A549 treated with dexamethasone at 1 μM for 4 hours (cell line): ENCODE measurements around the gene ATP8B2. TPM values are rescaled to one million over a fixed set of nuclear protein-coding genes. Genes with fewer than 3 reads are reported as not detected.

Experiments
- total RNA-seq: library from RNA; stranded (reverse); fragments of 200-300 nt; extraction: Qiagen RNA extraction; gene quantifications from 5 replicates; pipeline ENCODE4 v1.2.3, GENCODE V29; 2022

The ATP8B2 gene, protein sequence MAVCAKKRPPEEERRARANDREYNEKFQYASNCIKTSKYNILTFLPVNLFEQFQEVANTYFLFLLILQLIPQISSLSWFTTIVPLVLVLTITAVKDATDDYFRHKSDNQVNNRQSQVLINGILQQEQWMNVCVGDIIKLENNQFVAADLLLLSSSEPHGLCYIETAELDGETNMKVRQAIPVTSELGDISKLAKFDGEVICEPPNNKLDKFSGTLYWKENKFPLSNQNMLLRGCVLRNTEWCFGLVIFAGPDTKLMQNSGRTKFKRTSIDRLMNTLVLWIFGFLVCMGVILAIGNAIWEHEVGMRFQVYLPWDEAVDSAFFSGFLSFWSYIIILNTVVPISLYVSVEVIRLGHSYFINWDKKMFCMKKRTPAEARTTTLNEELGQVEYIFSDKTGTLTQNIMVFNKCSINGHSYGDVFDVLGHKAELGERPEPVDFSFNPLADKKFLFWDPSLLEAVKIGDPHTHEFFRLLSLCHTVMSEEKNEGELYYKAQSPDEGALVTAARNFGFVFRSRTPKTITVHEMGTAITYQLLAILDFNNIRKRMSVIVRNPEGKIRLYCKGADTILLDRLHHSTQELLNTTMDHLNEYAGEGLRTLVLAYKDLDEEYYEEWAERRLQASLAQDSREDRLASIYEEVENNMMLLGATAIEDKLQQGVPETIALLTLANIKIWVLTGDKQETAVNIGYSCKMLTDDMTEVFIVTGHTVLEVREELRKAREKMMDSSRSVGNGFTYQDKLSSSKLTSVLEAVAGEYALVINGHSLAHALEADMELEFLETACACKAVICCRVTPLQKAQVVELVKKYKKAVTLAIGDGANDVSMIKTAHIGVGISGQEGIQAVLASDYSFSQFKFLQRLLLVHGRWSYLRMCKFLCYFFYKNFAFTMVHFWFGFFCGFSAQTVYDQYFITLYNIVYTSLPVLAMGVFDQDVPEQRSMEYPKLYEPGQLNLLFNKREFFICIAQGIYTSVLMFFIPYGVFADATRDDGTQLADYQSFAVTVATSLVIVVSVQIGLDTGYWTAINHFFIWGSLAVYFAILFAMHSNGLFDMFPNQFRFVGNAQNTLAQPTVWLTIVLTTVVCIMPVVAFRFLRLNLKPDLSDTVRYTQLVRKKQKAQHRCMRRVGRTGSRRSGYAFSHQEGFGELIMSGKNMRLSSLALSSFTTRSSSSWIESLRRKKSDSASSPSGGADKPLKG
- 24.1 to 38.5 TPM (median 34.8 TPM) in 5 replicates for total RNA-seq

GRCh38 chr1:154324669-154325582 lies at the start of gene ATP8B2:
ATP8B2 (plus strand) TSS chr1:154325525; CDS start chr1:154328142, 2,617 bp downstream.

DNA sequence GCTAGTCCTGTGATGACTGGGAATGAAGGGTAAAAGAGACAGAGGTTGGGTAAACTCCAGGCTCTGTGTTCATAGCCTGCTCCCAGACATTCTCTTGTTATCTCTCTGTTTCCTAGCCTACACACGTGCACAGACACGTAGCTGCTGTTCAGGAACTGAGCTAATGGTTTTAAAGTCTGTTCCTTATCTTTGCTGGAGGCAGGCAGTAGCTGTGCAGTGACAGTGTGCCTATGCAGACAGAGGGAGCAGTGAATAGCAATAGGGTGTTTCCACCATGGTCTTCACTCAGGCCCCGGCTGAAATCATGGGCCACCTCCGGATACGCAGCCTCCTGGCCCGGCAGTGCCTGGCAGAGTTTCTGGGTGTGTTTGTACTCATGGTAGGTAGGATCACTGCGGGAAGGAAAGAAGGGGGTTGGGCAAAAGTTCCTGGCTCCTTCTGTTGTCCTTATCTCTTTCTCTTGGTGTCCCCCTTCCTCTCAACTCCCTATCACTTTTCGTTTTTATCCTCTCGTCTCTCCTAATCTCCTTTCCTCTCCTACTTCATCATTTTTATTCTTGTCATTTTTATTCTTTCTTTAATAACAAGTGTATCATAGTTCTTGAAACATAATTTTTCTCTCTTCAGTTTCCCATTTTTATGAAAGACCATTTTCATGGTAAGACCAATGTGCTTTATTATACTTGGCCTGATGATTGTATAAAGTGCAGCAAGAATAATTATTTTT lies 4.3 kb upstream of the ATP8B2 start, which contains the start of gene AQP10:
Gene AQP10 (plus strand): TSS at position 212 of the 727 bp plus-strand sequence. CDS start 63 bp downstream, at position 275.

Other genes with a start within 250 kb of the ATP8B2 start
- gene NUP210L, start 170.5 kb upstream of the ATP8B2 start, total RNA-seq, result 0.02 to 0.06 TPM in 2 of 5 replicates, not detected in the others
- 480 to 593 TPM (median 541 TPM) in 5 replicates for gene TPM3, start 133.4 kb upstream of the ATP8B2 start, total RNA-seq
- gene CFAP141, start 119.2 kb upstream of the ATP8B2 start, total RNA-seq, result 0.34 TPM in 1 of 5 replicates, not detected in the others
- gene UBAP2L, start 104.6 kb upstream of the ATP8B2 start, total RNA-seq, result 91.5 to 130 TPM (median 125 TPM) in 5 replicates
- 94.7 to 110 TPM (median 97.8 TPM) in 5 replicates for gene HAX1, start 52.9 kb upstream of the ATP8B2 start, total RNA-seq
- not detected in 5 replicates for gene AQP10, start 4.4 kb upstream of the ATP8B2 start, total RNA-seq
- 18.6 to 29.4 TPM (median 27.5 TPM) in 5 replicates for gene IL6R, start 79.8 kb downstream of the ATP8B2 start, total RNA-seq
- 0.14 to 0.15 TPM in 2 of 5 replicates, not detected in the others for gene TDRD10, start 176.7 kb downstream of the ATP8B2 start, total RNA-seq
- gene SHE, start 176.9 kb downstream of the ATP8B2 start, total RNA-seq, result 0.10 to 0.19 TPM (median 0.17 TPM) in 5 replicates
- 53.2 to 66.0 TPM (median 61.9 TPM) in 5 replicates for gene UBE2Q1, start 233.1 kb downstream of the ATP8B2 start, total RNA-seq
- gene CHRNB2, start 242.3 kb downstream of the ATP8B2 start, total RNA-seq, result 0.40 to 0.48 TPM (median 0.42 TPM) in 5 replicates